Right lobe of liver (tissue), 4 donors: Measurements from ENCODE around the gene ARMC3.

Experiments
- POLR2A ChIP-seq: fragments of 450-650 bp; IDR thresholded peaks from one replicate; pipeline ENCODE4 v1.6.1; 2017; ENCODE audit warnings: antibody characterized with exemption, mild to moderate bottlenecking
- TF ChIP-seq, protein P1 (sequence below), 4 donors: fragments of 200-600 bp in 3 of 4; fragments of 450-650 bp in 1 of 4; IDR thresholded peaks; one replicate each; pipeline versions ENCODE4 v1.5.1 to v1.8.0; 2016 to 2022; ENCODE audit warnings: antibody characterized with exemption in 4 of 4, mild to moderate bottlenecking in 2 of 4
- donor health status: DM: no; HTN: no; CAD: no.
- donor health status: DM: no; HTN: no; CAD: no.
- donor health status: DM: no; HTN: yes; CAD: no.

DNA sequence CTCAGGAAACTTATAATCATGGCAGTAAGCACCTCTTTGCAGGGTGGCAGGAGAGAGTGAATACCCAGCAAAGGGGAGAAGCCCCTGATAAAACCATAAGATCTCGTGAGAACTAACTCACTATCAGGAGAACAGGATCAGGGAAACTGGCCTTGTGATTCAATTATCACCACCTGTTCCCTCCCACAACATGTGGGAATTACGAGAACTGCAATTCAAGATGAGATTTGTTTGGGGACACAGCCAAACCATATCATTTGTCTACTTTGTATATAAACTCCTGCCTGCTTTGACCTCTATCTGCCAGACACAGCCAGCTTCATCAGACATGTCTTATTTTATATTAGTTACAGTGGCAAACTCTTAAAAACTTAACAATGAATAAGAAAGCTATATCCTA lies 50.4 kb downstream of the ARMC3 start:
- TF ChIP-seq, protein P1, sequence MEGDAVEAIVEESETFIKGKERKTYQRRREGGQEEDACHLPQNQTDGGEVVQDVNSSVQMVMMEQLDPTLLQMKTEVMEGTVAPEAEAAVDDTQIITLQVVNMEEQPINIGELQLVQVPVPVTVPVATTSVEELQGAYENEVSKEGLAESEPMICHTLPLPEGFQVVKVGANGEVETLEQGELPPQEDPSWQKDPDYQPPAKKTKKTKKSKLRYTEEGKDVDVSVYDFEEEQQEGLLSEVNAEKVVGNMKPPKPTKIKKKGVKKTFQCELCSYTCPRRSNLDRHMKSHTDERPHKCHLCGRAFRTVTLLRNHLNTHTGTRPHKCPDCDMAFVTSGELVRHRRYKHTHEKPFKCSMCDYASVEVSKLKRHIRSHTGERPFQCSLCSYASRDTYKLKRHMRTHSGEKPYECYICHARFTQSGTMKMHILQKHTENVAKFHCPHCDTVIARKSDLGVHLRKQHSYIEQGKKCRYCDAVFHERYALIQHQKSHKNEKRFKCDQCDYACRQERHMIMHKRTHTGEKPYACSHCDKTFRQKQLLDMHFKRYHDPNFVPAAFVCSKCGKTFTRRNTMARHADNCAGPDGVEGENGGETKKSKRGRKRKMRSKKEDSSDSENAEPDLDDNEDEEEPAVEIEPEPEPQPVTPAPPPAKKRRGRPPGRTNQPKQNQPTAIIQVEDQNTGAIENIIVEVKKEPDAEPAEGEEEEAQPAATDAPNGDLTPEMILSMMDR (IDR thresholded peaks at IDR 0.05): no peak
- no peak for TF ChIP-seq POLR2A
